ENCODE data around the gene ZDHHC1. TPM values are rescaled to one million over a fixed set of nuclear protein-coding genes. Genes with fewer than 3 reads are reported as not detected.

Gene ZDHHC1
- polyA plus RNA-seq, 1 of the 3 experiments (the other 2 are of a cell fraction), result 15.8 TPM

DNA sequence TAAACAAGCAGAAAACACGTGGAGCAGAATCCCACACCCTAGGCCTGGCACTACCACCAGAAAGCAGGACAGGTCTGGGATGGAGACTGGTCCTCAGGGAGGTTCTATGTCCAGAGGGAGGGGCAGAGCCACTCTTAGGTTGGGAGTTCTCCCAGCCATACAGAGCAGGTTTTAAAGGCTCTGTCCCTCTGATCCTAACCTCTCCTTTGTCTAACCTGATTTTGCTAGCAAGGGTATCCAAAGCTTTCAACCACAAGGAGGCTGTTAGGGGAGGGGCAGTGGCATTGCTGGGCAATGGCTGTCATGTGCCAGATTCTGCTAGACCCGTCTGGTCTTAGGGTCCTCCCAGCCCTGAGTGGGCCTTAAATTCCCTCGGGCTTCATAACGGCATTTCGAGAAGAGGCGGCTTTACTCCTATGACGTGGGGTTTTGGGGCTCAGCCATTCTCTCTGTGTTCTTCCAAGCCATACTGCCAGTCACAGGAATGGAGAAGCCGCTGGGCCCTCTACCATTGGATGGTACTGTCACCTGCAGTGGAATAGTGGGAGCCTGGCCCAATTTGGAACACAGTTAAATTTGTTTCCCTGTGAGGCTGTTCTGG lies 28.7 kb downstream of the ZDHHC1 start:
- H3K9ac ChIP-seq, result no peak overlapping the region
- H3K4me1 ChIP-seq (ENCODE audit: control insufficient read depth in 1 of 2, insufficient read depth in 2 of 2, low read depth in 1 of 2, low read length in 1 of 2), result peaks cover 4 to 29% of the 10 kb centered on the region in 2 experiments; a peak in 2 of 4 replicates
- no peak overlapping the region for H3K4me2 ChIP-seq
- TF ChIP-seq POLR2AphosphoS5 (IDR thresholded peaks at IDR 0.05; ENCODE audit: low read depth, low read length) (no peak), MXI1 (IDR thresholded peaks at IDR 0.05; ENCODE audit: low read depth, low read length) (no peak), FOSL2 (IDR thresholded peaks at IDR 0.05; ENCODE audit: borderline replicate concordance, low read depth) (no peak), GATA2 (CRISPR knock-in tag; IDR thresholded peaks at IDR 0.05) (no peak), SMC3 (IDR thresholded peaks at IDR 0.05; ENCODE audit: low read depth, low read length) (no peak)
- TF ChIP-seq, protein P1, sequence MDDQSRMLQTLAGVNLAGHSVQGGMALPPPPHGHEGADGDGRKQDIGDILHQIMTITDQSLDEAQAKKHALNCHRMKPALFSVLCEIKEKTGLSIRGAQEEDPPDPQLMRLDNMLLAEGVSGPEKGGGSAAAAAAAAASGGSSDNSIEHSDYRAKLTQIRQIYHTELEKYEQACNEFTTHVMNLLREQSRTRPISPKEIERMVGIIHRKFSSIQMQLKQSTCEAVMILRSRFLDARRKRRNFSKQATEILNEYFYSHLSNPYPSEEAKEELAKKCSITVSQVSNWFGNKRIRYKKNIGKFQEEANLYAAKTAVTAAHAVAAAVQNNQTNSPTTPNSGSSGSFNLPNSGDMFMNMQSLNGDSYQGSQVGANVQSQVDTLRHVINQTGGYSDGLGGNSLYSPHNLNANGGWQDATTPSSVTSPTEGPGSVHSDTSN (IDR thresholded peaks at IDR 0.05), result no peak
- H3K79me2 ChIP-seq (ENCODE audit: insufficient read depth), result no peaks in the 10 kb centered on the region
- H3K36me3 ChIP-seq (replicated peaks in 1 of 2; ENCODE audit: control insufficient read depth in 1 of 2, insufficient read depth in 2 of 2, low read length in 1 of 2), result no peaks in the 10 kb centered on the region
- DNase-seq, result no peak
- no peak overlapping the region for H3K27ac ChIP-seq (ENCODE audit: low read depth in 2 of 2, low read length in 1 of 2)
- POLR2A ChIA-PET, result no interaction called here
- H2AFZ ChIP-seq (ENCODE audit: low read depth), result no peak overlapping the region
- H3K9me2 ChIP-seq, result no peaks in the 10 kb centered on the region
- no peaks in the 10 kb centered on the region for H3K9me3 ChIP-seq
- no peaks in the 10 kb centered on the region for H3K27me3 ChIP-seq (ENCODE audit: insufficient read depth)
- WGBS (ENCODE audit: low lambda C conversion rate), result 37% methylated on average over 3 of the region's 8 CpGs
- no peaks in the 10 kb centered on the region for H4K20me1 ChIP-seq (ENCODE audit: insufficient read depth)
- CTCF ChIA-PET, result interaction anchor here (1.2 to 3.2 kb wide), 4 partner anchors 10 to 41 kb away, joined by 4 to 14 read pairs (median 8); partner anchors contain the start of gene ZDHHC1
- peaks cover 6% of the 10 kb centered on the region for H3F3A ChIP-seq (replicated peaks; ENCODE audit: insufficient read depth)
- no peak overlapping the region for H3K4me3 ChIP-seq (ENCODE audit: low read depth in 2 of 2, low read length in 1 of 2)

DNA sequence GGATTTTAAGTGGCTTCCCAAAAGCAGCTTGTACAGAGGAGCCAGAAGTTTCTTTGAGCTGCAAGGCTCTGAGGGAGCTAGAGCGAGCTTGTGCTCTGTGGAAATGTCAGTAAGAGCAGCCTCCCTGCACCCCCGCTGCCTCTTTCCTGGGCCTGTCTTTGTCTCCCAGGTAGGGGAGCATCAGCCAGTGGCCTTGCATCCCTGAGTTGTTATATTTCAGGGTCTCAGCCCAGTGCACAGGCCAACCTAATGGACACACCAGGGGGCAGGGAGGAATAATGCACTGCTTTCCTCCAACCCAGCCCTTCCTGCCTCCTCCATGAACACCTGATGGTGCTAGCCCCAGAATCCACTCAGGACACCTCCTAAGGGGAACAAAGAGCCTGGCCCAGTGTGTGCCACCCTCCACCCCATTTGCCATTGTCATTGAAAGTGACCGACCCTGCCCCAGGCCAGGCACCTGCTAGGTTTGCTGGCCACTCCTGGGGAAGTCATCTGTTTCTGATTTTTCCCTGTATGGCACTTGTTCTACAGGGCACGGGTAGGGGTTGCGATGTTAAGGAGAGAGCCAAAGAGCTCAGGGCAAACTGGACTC lies 29.3 kb downstream of the ZDHHC1 start:
- peaks cover 6% of the 10 kb centered on the region for H3F3A ChIP-seq (replicated peaks; ENCODE audit: insufficient read depth)
- no peak overlapping the region for H3K4me2 ChIP-seq
- H3K4me1 ChIP-seq (ENCODE audit: control insufficient read depth in 1 of 2, insufficient read depth in 2 of 2, low read depth in 1 of 2, low read length in 1 of 2), result peaks cover 4 to 23% of the 10 kb centered on the region in 2 experiments; a peak in 2 of 4 replicates
- H2AFZ ChIP-seq (ENCODE audit: low read depth), result no peak overlapping the region
- no peaks in the 10 kb centered on the region for H3K36me3 ChIP-seq (replicated peaks in 1 of 2; ENCODE audit: control insufficient read depth in 1 of 2, insufficient read depth in 2 of 2, low read length in 1 of 2)
- no peaks in the 10 kb centered on the region for H3K9me3 ChIP-seq
- no peak overlapping the region for H3K4me3 ChIP-seq (ENCODE audit: low read depth in 2 of 2, low read length in 1 of 2)
- DNase-seq, result no peak
- TF ChIP-seq, protein P2, sequence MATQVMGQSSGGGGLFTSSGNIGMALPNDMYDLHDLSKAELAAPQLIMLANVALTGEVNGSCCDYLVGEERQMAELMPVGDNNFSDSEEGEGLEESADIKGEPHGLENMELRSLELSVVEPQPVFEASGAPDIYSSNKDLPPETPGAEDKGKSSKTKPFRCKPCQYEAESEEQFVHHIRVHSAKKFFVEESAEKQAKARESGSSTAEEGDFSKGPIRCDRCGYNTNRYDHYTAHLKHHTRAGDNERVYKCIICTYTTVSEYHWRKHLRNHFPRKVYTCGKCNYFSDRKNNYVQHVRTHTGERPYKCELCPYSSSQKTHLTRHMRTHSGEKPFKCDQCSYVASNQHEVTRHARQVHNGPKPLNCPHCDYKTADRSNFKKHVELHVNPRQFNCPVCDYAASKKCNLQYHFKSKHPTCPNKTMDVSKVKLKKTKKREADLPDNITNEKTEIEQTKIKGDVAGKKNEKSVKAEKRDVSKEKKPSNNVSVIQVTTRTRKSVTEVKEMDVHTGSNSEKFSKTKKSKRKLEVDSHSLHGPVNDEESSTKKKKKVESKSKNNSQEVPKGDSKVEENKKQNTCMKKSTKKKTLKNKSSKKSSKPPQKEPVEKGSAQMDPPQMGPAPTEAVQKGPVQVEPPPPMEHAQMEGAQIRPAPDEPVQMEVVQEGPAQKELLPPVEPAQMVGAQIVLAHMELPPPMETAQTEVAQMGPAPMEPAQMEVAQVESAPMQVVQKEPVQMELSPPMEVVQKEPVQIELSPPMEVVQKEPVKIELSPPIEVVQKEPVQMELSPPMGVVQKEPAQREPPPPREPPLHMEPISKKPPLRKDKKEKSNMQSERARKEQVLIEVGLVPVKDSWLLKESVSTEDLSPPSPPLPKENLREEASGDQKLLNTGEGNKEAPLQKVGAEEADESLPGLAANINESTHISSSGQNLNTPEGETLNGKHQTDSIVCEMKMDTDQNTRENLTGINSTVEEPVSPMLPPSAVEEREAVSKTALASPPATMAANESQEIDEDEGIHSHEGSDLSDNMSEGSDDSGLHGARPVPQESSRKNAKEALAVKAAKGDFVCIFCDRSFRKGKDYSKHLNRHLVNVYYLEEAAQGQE (IDR thresholded peaks at IDR 0.05; ENCODE audit: low read depth, low read length), result no peak
- TF ChIP-seq RXRA (IDR thresholded peaks at IDR 0.05; ENCODE audit: borderline replicate concordance, low read depth), result no peak
- H3K79me2 ChIP-seq (ENCODE audit: insufficient read depth), result no peaks in the 10 kb centered on the region
- H3K9me2 ChIP-seq, result no peaks in the 10 kb centered on the region
- H3K9ac ChIP-seq, result no peak overlapping the region
- no peaks in the 10 kb centered on the region for H3K27me3 ChIP-seq (ENCODE audit: insufficient read depth)
- no peak overlapping the region for H3K27ac ChIP-seq (ENCODE audit: low read depth in 2 of 2, low read length in 1 of 2)
- POLR2A ChIA-PET, result no interaction called here
- WGBS (ENCODE audit: low lambda C conversion rate), result 88% methylated on average over 3 of the region's 5 CpGs
- H4K20me1 ChIP-seq (ENCODE audit: insufficient read depth), result no peaks in the 10 kb centered on the region
- CTCF ChIA-PET, result interaction anchor here (1.1 to 3.2 kb wide), 3 partner anchors 14 to 107 kb away, joined by 3 to 14 read pairs (median 11); no protein-coding TSS in a partner anchor
